Ovary (tissue), 3 donors: ENCODE results near the gene CBX3.

ENCODE experiments used
- CTCF ChIP-seq, 3 donors: fragments of 450-650 bp in 2 of 3; fragments of 200-600 bp in 1 of 3; IDR thresholded peaks; one replicate each; pipeline versions ENCODE4 v1.5.1 to v1.8.0; 2016 to 2022; ENCODE audit warnings: antibody characterized with exemption in 3 of 3, mild to moderate bottlenecking in 1 of 3
- EP300 ChIP-seq: sonication (generic); formaldehyde crosslinking; IDR thresholded peaks from one replicate; pipeline ENCODE4 v1.6.1; 2017; ENCODE audit warnings: antibody characterized with exemption
- POLR2A ChIP-seq: fragments of 450-650 bp; IDR thresholded peaks from one replicate; pipeline ENCODE4 v1.6.1; 2017; ENCODE audit warnings: antibody characterized with exemption, mild to moderate bottlenecking, moderate library complexity
- donor health status: DM: no; HTN: no; CAD: no.

- TF ChIP-seq POLR2A: no peak
- TF ChIP-seq CTCF (IDR thresholded peaks at IDR 0.05): no peak
- no peak for TF ChIP-seq EP300
Observed at GRCh38 chr7:26227987-26228386, 26.4 kb downstream of the CBX3 start.
